Hepatocyte (in vitro differentiated cells): Measurements from ENCODE around the gene RIMS1. TPM values are rescaled to one million over a fixed set of nuclear protein-coding genes. Genes with fewer than 3 reads are reported as not detected.

Experiments used
- DNase-seq: peaks from one replicate; pipeline ENCODE4 v3.0.0-alpha.2; 2016; ENCODE audit warnings: low spot score
- H2AFZ ChIP-seq: fragments of 200-600 bp; sonication (generic); 2 replicates; pipeline ENCODE4 v1.6.0; 2016; ENCODE audit warnings: antibody characterized with exemption, mild to moderate bottlenecking
- H3K27ac ChIP-seq: fragments of 200-600 bp; sonication (generic); 2 replicates; pipeline ENCODE4 v1.5.1; 2016; ENCODE audit warnings: mild to moderate bottlenecking
- H3K27me3 ChIP-seq: fragments of 200-600 bp; sonication (generic); 2 replicates; pipeline ENCODE4 v1.6.1; 2016
- H3K36me3 ChIP-seq: fragments of 200-600 bp; sonication (generic); replicated peaks from 2 replicates; pipeline ENCODE4 v1.5.1; 2016; ENCODE audit warnings: low read depth; ENCODE audit not compliant: insufficient read depth
- H3K4me1 ChIP-seq: fragments of 200-600 bp; sonication (generic); 2 replicates; pipeline ENCODE4 v1.5.1; 2016; ENCODE audit warnings: mild to moderate bottlenecking, moderate library complexity; ENCODE audit not compliant: insufficient read depth
- H3K4me2 ChIP-seq: fragments of 200-600 bp; sonication (generic); 2 replicates; pipeline ENCODE4 v1.6.0; 2016
- H3K4me3 ChIP-seq: fragments of 200-600 bp; sonication (generic); 2 replicates; pipeline ENCODE4 v1.5.1; 2016; ENCODE audit warnings: mild to moderate bottlenecking
- H3K79me2 ChIP-seq: fragments of 200-600 bp; sonication (generic); 2 replicates; pipeline ENCODE4 v1.6.0; 2017; ENCODE audit warnings: mild to moderate bottlenecking
- H3K9me2 ChIP-seq: fragments of 200-600 bp; sonication (generic); replicated peaks from 2 replicates; pipeline ENCODE4 v1.6.0; 2017; ENCODE audit warnings: mild to moderate bottlenecking; ENCODE audit not compliant: insufficient read depth
- H3K9me3 ChIP-seq: fragments of 200-600 bp; sonication (generic); 2 replicates; pipeline ENCODE4 v1.5.1; 2016; ENCODE audit warnings: low read depth, mild to moderate bottlenecking
- H4K20me1 ChIP-seq: fragments of 200-600 bp; sonication (generic); 2 replicates; pipeline ENCODE4 v1.6.0; 2016; ENCODE audit warnings: mild to moderate bottlenecking; ENCODE audit not compliant: insufficient read depth, poor library complexity, severe bottlenecking
- EZH2 ChIP-seq: fragments of 200-600 bp; sonication (generic); IDR thresholded peaks from 2 replicates; pipeline ENCODE4 v1.6.1; 2016; ENCODE audit warnings: antibody characterized with exemption, mild to moderate bottlenecking, borderline replicate concordance
- EZH2phosphoT487 ChIP-seq: fragments of 200-600 bp; sonication (generic); IDR thresholded peaks from one replicate; pipeline ENCODE4 v1.6.1; 2018; ENCODE audit warnings: antibody characterized with exemption, mild to moderate bottlenecking, low read depth, moderate library complexity; ENCODE audit not compliant: unreplicated experiment, severe bottlenecking
- WGBS: methylation state at CpG from one replicate; pipeline ENCODE4 v1.1.6; 2016; ENCODE audit warnings: low lambda C conversion rate; ENCODE audit errors: missing lambda C conversion rate; 5-methylcytosine and 5-hydroxymethylcytosine counted together
- polyA plus RNA-seq: library from polyadenylated mRNA; unstranded; fragments of >200 nt; fragmentation: Nextera tagmentation; extraction: Ambion mirVana; gene quantifications from 2 replicates; pipeline ENCODE4 v1.2.1, GENCODE V29; 2016
- total RNA-seq: library from RNA; depleted of rRNA; stranded (reverse); fragments of >200 nt; gene quantifications from 2 replicates; pipeline ENCODE4 v1.2.3, GENCODE V29; 2014
- TF ChIP-seq, protein P1 (sequence below): fragments of 200-600 bp; sonication (generic); IDR thresholded peaks from 2 replicates; pipeline ENCODE4 v1.5.1; 2016; ENCODE audit warnings: antibody characterized with exemption, mild to moderate bottlenecking; ENCODE audit not compliant: poor library complexity

Gene RIMS1
- total and polyA plus RNA-seq, 2 experiments from 2014 or later = 0.45 to 5.5 TPM

DNA sequence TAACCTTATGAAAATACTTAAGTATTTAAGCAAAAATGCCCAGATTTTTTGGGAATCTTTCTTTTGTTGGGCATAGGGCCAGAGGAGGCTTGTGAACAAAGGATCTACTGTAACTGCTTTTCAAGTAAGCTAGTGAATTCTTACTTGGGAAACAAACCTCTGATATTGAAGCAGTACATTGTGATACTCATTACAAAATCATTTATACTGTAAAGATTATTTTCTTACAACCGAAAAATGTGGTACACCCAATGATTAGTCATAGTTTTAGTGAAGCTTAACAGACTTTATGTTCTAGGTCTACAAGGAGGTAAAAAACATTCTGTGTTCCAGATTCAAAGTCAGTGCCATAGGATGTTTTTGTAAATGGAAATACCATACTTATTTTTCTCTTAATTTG is 462.6 kb downstream of the RIMS1 start:
- Histone ChIP-seq H3K9me3 (no peaks in the 10 kb centered on the region), H3K27ac (no peak overlapping the region), H3K36me3 (no peaks in the 10 kb centered on the region), H3K9me2 (no peaks in the 10 kb centered on the region), H3K4me1 (no peaks in the 10 kb centered on the region), H3K4me2 (no peak overlapping the region), H4K20me1 (no peaks in the 10 kb centered on the region), H3K79me2 (no peaks in the 10 kb centered on the region), H3K27me3 (no peaks in the 10 kb centered on the region), H3K4me3 (no peak overlapping the region), H2AFZ (no peak overlapping the region)
- WGBS = 66% methylated on average over 1 of the region's 1 CpG
- TF ChIP-seq EZH2 = no peak
- no peak for DNase-seq

DNA sequence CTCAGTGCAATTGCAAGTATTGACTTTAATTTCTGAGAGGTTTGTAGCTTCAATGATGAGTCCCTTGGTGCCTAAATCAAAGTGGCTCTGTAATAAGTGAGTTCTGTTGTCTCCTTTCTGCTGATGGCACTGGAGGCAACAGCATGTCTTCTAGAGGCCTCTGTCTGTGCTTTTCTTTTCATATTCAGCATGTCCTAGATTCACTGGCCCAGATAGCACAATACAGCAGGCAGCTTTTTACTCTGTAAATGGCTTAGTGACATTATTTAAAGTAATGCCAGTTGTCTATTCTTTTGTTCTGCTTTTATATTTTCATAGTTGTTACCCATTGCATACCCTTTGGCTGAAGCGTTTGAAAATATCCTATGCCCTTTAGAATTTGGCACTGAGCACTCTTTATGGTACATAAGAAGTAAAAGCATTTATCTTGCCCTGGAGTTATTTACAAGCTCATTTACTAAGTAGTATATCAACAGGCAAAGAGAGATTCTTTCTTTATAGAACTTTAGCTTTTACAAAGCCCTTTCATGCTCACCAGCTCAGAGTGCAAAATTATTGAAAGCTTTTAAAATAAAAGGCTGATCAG is 464.0 kb downstream of the RIMS1 start:
- Histone ChIP-seq H4K20me1 (no peaks in the 10 kb centered on the region), H3K79me2 (no peaks in the 10 kb centered on the region), H3K27ac (no peak overlapping the region), H3K4me3 (no peak overlapping the region), H3K9me2 (no peaks in the 10 kb centered on the region), H3K27me3 (no peaks in the 10 kb centered on the region), H3K36me3 (no peaks in the 10 kb centered on the region), H2AFZ (no peak overlapping the region), H3K4me1 (no peaks in the 10 kb centered on the region), H3K9me3 (no peaks in the 10 kb centered on the region), H3K4me2 (no peak overlapping the region)
- 41% methylated on average over 1 of the region's 1 CpG for WGBS
- no peak for DNase-seq
- TF ChIP-seq EZH2 = no peak
- TF ChIP-seq EZH2phosphoT487 = no peak
- TF ChIP-seq, protein P1, sequence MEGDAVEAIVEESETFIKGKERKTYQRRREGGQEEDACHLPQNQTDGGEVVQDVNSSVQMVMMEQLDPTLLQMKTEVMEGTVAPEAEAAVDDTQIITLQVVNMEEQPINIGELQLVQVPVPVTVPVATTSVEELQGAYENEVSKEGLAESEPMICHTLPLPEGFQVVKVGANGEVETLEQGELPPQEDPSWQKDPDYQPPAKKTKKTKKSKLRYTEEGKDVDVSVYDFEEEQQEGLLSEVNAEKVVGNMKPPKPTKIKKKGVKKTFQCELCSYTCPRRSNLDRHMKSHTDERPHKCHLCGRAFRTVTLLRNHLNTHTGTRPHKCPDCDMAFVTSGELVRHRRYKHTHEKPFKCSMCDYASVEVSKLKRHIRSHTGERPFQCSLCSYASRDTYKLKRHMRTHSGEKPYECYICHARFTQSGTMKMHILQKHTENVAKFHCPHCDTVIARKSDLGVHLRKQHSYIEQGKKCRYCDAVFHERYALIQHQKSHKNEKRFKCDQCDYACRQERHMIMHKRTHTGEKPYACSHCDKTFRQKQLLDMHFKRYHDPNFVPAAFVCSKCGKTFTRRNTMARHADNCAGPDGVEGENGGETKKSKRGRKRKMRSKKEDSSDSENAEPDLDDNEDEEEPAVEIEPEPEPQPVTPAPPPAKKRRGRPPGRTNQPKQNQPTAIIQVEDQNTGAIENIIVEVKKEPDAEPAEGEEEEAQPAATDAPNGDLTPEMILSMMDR = no peak

DNA sequence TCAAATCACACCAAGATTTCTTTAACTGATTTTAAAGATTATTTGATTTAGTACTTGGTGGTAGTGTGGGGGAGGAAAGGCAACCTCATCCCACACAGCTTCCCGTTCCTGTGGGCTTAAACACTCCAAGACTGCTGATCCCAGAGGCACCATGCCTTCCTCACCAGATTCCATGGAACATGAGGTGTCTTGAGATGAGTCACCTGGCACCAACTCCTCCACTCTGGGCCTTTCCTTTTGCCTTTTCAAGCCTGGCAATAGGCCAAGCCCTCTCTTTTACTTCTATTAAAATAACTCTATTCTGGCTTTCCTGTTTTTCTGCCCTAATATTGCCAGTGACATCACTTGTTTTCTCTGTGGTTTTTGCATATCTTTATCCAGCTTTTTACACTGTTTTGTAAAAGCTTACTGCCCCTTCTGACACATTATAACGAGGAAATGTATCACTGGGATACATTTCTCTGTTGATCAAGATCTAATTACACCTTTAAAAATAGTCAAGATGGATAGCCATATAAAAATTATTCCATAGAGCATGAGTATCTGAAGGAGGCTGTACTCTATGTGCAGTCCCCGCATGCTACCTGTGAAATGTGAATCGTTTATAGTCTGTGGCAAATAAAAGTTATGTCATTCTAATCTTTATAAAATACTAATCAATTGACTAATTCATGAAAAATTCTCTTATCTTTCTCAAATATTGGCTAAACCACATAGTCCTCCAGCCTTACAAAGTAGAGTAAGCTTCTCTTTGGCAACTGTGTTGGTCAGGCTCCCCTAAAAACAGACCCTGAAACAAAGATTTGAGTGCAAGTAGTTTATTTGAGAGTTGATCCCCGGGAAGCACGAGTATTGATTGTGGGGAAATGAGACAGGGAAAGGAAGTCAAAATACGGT is 477.7 kb downstream of the RIMS1 start:
- H4K20me1 ChIP-seq = no peaks in the 10 kb centered on the region
- H3K79me2 ChIP-seq = no peaks in the 10 kb centered on the region
- no peak overlapping the region for H3K4me3 ChIP-seq
- no peaks in the 10 kb centered on the region for H3K36me3 ChIP-seq
- H3K9me2 ChIP-seq = no peaks in the 10 kb centered on the region
- no peak overlapping the region for H2AFZ ChIP-seq
- no peaks in the 10 kb centered on the region for H3K27me3 ChIP-seq
- no peak overlapping the region for H3K27ac ChIP-seq
- no peaks in the 10 kb centered on the region for H3K4me1 ChIP-seq
- no peaks in the 10 kb centered on the region for H3K9me3 ChIP-seq
- DNase-seq = peak; percentile 51
- 80% methylated on average over 7 of the region's 7 CpGs for WGBS
- TF ChIP-seq EZH2phosphoT487 = no peak
- H3K4me2 ChIP-seq = no peak overlapping the region

DNA sequence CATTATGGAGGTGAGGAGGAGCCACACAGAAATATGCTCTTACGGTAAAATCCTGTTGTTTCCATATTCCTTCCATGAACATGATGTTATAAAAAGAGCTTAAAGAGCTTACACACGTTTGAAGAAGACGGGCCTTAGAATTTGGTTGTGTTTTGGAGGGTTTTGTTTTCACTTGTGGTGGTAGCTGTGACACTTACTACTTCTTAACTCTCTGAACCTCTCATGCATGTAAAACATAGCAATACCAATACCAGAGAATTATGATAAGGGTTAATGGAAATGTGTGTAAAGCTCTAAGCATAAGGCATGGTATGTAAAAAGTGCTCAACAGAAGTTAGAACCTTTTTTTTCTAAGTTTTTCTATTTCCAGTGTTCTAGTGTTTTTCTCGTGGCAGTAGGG is 479.4 kb downstream of the RIMS1 start:
- Histone ChIP-seq H3K9me3 (no peaks in the 10 kb centered on the region), H3K4me1 (no peaks in the 10 kb centered on the region), H2AFZ (peak overlapping the region; percentile 4), H3K4me2 (no peak overlapping the region), H3K36me3 (no peaks in the 10 kb centered on the region), H3K27ac (no peak overlapping the region), H3K4me3 (no peak overlapping the region), H3K27me3 (no peaks in the 10 kb centered on the region), H3K79me2 (no peaks in the 10 kb centered on the region), H3K9me2 (no peaks in the 10 kb centered on the region), H4K20me1 (no peaks in the 10 kb centered on the region)
- no peak for DNase-seq
- 71% methylated on average over 4 of the region's 4 CpGs for WGBS
- TF ChIP-seq EZH2 (no peak), EZH2phosphoT487 (no peak)
- TF ChIP-seq, protein P1 = no peak
